Measurements from ENCODE around the gene CARMIL1. TPM values are rescaled to one million over a fixed set of nuclear protein-coding genes. Genes with fewer than 3 reads are reported as not detected.

CARMIL1 gene
- total and polyA plus RNA-seq, 2 of the 8 experiments (the other 6 are each of a cell fraction or from before 2014, with no cell fraction given): 20.3 to 40.4 TPM

- H2AFZ ChIP-seq (ENCODE audit: low read length): no peak overlapping the region
- H2AK5ac ChIP-seq (ENCODE audit: low read depth, low read length): no peak overlapping the region
- FAIRE-seq: no peak
- H2BK15ac ChIP-seq (ENCODE audit: low read length): no peak overlapping the region
- H3K79me2 ChIP-seq (ENCODE audit: control insufficient read depth in 1 of 2, insufficient read depth in 2 of 2, low read length in 2 of 2): peaks cover 0 to 2% of the 10 kb centered on the region in 2 experiments; a peak in 1 of 4 replicates
- ChIA-PET CTCF (ENCODE audit: partially characterized antibody) (interaction anchor here (1.0 to 1.6 kb wide), 3 partner anchors 12 to 19 kb away, joined by 3 to 4 read pairs (median 3); no protein-coding TSS in a partner anchor), POLR2A (ENCODE audit: partially characterized antibody) (no interaction called here)
- no peak overlapping the region for H3K4ac ChIP-seq (replicated peaks; ENCODE audit: insufficient read length, low read depth, low read length)
- H2BK12ac ChIP-seq (ENCODE audit: low read depth, low read length): no peak overlapping the region
- H3K36me3 ChIP-seq (ENCODE audit: control insufficient read depth in 2 of 4, insufficient read depth in 4 of 4, low read length in 3 of 4): no peaks in the 10 kb centered on the region
- H3K9ac ChIP-seq (replicated peaks in 1 of 4; ENCODE audit: extremely low read depth in 1 of 4, low read depth in 3 of 4, low read length in 3 of 4): no peak overlapping the region
- H3K27me3 ChIP-seq (replicated peaks in 1 of 4; ENCODE audit: control insufficient read depth in 3 of 4, extremely low read depth in 1 of 4, insufficient read depth in 3 of 4, low read length in 3 of 4): no peaks in the 10 kb centered on the region
- no peaks in the 10 kb centered on the region for H3K9me3 ChIP-seq (ENCODE audit: insufficient read depth in 2 of 2, low read depth in 1 of 2, low read length in 1 of 2)
- no peak overlapping the region for H3K18ac ChIP-seq (ENCODE audit: extremely low read depth, low read length)
- H3K23ac ChIP-seq (ENCODE audit: insufficient read length): no peak overlapping the region
- H3K14ac ChIP-seq (ENCODE audit: insufficient read length): no peak overlapping the region
- no peak overlapping the region for H4K91ac ChIP-seq (replicated peaks; ENCODE audit: insufficient read length, low read length)
- peaks cover 0 to 2% (median 0%) of the 10 kb centered on the region in 4 experiments; a peak in 2 of 7 replicates for H3K4me1 ChIP-seq (replicated peaks in 1 of 4; ENCODE audit: control insufficient read depth in 3 of 4, insufficient read depth in 4 of 4, low read length in 3 of 4)
- no peak overlapping the region for H2BK20ac ChIP-seq (ENCODE audit: low read length)
- no peak for DNase-seq (ENCODE audit: low read depth in 1 of 2, low spot score in 2 of 2)
- no peak overlapping the region for H3K4me2 ChIP-seq (ENCODE audit: insufficient read depth in 1 of 2, low read depth in 2 of 2, low read length in 2 of 2)
- H4K20me1 ChIP-seq (replicated peaks in 1 of 2; ENCODE audit: control insufficient read depth in 1 of 2, insufficient read depth in 2 of 2, low read length in 2 of 2): no peaks in the 10 kb centered on the region
- no peaks in the 10 kb centered on the region for H3K79me1 ChIP-seq (ENCODE audit: low read depth, low read length)
- no peak overlapping the region for H4K8ac ChIP-seq (ENCODE audit: extremely low read depth, insufficient read depth, low read length)
- H4K5ac ChIP-seq (ENCODE audit: insufficient read length, low read depth, low read length): no peak overlapping the region
- H2BK5ac ChIP-seq (ENCODE audit: low read depth, low read length): no peak overlapping the region
- WGBS, 2 experiments (ENCODE audit: extremely low coverage in 1 of 2, insufficient coverage in 1 of 2, insufficient read length in 1 of 2, insufficient replicate concordance in 2 of 2, low coverage in 1 of 2, low lambda C conversion rate in 2 of 2, missing lambda C conversion rate in 1 of 2): 91% methylated on average over 7 of the region's 7 CpGs; no CpG with 5 or more reads in 1 of the 2 experiments
- no peak overlapping the region for H3K4me3 ChIP-seq (ENCODE audit: extremely low read depth in 1 of 4, insufficient read depth in 2 of 4, low read depth in 3 of 4, low read length in 4 of 4)
- H2BK120ac ChIP-seq (replicated peaks; ENCODE audit: low read depth, low read length): no peak overlapping the region
- no peak overlapping the region for H3K27ac ChIP-seq (ENCODE audit: low read depth, low read length)
- TF ChIP-seq HDAC6 (IDR thresholded peaks at IDR 0.05; ENCODE audit: low read depth, low read length) (no peak), TAF1 (IDR thresholded peaks at IDR 0.05; ENCODE audit: low read depth, low read length) (no peak), CBX5 (IDR thresholded peaks at IDR 0.05; ENCODE audit: low read depth, low read length) (no peak), JUN (IDR thresholded peaks at IDR 0.05; ENCODE audit: low read depth, low read length) (no peak), NANOG (IDR thresholded peaks at IDR 0.05; ENCODE audit: insufficient read depth, low read depth, low read length, poor library complexity, severe bottlenecking) (no peak), JUND (IDR thresholded peaks at IDR 0.05; ENCODE audit: low read length) (no peak), EZH2 (IDR thresholded peaks at IDR 0.05; ENCODE audit: low read depth, low read length, severe bottlenecking) (no peak), ZNF274 (IDR thresholded peaks at IDR 0.05; ENCODE audit: borderline replicate concordance, extremely low read depth, low read length) (no peak), TAF7 (optimal IDR thresholded peaks at IDR 0.05; ENCODE audit: borderline replicate concordance, low read depth, low read length) (no peak), FOSL1 (IDR thresholded peaks at IDR 0.05; ENCODE audit: insufficient read depth, low read depth, low read length) (no peak)
- H3K56ac ChIP-seq (replicated peaks; ENCODE audit: insufficient read length, low read depth, low read length): no peak overlapping the region
- H3K23me2 ChIP-seq (ENCODE audit: low read depth, low read length): no peaks in the 10 kb centered on the region
These were observed 152.3 kb downstream of the CARMIL1 start for GRCh38 chr6:25431306-25431974.

Measured in H1 (cell line).